ENCODE data around the gene TNC.

- TF ChIP-seq POLR2A (IDR thresholded peaks at IDR 0.05), result no peak
- TF ChIP-seq, protein P1, sequence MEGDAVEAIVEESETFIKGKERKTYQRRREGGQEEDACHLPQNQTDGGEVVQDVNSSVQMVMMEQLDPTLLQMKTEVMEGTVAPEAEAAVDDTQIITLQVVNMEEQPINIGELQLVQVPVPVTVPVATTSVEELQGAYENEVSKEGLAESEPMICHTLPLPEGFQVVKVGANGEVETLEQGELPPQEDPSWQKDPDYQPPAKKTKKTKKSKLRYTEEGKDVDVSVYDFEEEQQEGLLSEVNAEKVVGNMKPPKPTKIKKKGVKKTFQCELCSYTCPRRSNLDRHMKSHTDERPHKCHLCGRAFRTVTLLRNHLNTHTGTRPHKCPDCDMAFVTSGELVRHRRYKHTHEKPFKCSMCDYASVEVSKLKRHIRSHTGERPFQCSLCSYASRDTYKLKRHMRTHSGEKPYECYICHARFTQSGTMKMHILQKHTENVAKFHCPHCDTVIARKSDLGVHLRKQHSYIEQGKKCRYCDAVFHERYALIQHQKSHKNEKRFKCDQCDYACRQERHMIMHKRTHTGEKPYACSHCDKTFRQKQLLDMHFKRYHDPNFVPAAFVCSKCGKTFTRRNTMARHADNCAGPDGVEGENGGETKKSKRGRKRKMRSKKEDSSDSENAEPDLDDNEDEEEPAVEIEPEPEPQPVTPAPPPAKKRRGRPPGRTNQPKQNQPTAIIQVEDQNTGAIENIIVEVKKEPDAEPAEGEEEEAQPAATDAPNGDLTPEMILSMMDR (IDR thresholded peaks at IDR 0.05), result no peak
Measured at GRCh38 chr9:115043632-115044031, 74.3 kb downstream of the TNC start.

Measured in heart left ventricle (tissue), 13 donors.